GM19324 (cell line): Measurements from ENCODE around the gene ADGRA3.
"Not testable (repeated sequence)": the region's sequence is repeated elsewhere in the genome, so short reads cannot be mapped to it uniquely, and the experiment has no call there.

ENCODE experiments used
- ATAC-seq: cut with Tn5 transposase; IDR thresholded peaks from one replicate; pipeline ENCODE4 v1.9.1; 2021; ENCODE audit warnings: mild to moderate bottlenecking, moderate library complexity; ENCODE audit not compliant: unreplicated experiment, low FRiP score

Gene ADGRA3

DNA sequence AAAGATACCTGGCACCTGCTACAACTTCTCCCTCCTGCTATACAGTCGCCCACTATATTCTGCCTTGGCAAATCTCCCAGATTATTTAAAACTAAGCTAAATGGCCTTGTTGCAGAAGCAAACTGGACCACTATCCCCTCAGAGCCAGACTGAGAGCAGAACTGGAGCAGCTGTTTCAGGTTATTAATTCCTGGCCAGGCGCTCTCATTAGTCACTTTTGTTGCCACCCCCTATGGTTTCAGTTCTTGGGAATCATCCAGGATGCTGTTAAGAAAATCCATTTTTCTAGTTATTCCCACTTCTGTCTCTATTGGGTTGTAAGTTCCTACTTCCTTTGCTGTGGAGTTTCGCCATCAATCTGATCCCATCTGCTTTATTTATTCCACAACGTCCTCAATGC is 30.1 kb downstream of the ADGRA3 start:
- no peak for ATAC-seq

DNA sequence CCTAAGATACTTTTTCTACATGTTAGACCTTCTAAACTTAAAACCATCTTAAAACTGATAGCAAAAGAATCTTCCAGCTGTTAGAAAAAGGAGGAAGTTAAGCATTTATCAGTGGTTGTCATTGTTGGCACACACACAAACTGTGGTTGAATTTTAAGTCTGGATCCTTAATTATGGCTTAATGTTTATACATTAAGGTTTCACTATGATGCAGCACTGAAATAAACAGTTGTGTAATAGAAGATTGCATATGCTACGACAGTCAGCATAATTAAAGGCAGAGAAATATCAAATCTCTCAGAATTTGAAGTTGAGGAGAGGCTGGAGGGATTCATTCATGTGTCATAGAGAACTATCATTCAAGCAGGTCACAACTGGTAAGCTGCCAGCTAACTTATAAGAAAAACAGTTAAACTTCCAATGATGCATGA is 32.3 kb downstream of the ADGRA3 start:
- ATAC-seq, result no peak

DNA sequence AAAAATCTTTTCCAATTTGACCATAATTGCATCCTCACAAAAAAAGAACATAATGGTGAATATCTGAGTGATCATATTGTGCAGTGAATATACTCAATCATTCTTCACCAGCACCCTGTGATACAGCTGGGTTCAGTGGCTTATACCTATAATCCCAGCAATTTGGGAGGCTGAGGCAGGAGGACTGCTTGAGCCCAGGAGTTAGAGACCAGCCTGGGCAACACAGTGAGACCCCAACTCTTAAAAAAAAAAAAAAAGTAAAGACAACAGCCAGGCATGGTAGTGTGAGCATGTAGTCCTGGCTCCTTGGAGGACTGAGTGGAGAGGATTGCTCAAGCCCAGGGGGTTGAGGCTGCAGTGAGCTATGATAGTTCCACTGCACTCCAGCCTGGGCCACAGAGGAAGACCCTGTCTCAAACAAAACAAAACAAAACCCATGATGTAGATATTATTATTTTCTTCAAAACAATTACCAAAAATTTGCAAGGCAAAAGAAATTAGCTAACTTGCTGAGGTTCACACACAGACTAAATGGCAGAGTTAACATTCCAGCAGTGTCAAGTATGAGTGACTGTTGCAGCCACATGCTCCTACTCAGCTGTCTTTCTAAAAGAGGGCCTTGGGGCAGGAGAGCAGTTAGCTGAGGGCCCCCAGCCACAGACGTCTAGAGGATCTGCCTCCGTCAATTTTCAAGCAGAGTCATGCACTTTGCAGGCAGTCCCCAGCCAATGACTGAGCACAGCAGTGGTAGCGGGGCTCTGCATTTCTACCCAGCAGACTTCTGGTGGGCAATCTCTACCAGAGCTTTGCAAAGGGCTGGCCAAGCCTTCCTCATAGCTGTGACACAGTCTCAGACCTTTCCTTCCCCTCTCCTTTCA is 33.4 kb downstream of the ADGRA3 start:
- ATAC-seq, result no peak

DNA sequence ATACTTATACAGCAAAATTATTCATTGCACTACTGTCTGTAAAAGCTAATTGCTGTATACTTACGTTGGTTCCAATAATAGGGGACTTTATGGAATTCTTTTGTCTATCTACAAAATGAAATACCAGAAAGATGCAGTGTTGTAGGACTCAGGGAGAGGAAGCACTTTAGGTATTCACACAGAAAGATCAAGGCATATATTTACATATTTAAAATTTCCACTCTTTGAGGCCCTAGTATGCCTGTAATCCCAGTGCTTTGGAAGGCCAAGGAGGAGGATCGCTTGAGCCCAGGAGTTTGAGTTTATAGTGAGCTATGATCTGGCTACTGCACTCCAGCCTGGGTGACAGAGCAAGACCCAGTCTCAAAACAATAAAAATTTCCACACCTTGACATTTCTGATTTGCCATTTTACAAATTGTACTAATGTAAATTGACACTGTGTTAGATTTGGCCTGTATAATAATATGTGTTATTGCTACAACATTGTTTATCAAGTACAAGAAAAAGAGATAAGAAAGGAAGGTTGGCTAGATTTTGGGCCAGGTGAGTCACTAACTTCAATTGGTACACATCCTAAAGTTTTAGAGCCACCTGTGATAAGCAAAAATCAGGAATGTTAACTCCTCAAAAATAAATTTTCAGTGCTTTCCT is 35.1 kb downstream of the ADGRA3 start:
- ATAC-seq, result no peak

DNA sequence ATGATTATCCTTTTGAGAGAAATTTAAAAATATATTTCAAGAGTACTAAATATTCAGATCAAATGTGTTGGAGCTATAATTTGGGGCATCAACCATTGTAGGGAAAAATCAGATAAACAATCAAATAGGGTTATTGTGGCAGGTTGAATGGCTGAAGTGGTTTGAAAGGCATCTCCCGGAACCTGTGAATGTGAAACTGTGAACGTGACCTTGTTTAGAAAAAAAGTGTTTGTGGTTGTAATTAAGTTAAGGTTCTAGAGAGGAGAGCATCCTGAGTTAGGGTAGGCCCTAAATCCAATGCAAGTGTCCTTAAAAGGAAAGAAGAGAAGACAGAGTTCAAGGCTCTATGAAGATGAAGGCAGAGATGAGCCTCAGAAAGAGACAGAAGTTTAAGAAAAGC is 37.4 kb downstream of the ADGRA3 start:
- ATAC-seq, result no peak

DNA sequence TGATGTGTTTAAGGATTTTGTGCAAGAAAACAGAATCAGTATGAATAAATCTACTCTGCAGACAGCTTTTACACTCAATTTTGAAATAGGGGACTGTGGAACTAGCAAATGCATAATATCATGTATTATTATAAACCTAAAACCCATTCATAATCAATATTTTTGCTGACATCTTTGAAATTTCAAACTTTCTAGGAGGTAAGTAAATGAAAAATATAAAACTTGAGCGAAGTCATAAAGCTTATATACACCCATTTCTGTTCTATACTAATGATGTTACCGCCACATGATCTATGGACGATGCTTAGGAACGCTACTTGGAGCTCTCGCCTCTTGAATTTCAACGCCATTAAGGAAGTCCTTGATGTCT is 38.1 kb downstream of the ADGRA3 start:
- ATAC-seq, result no peak

DNA sequence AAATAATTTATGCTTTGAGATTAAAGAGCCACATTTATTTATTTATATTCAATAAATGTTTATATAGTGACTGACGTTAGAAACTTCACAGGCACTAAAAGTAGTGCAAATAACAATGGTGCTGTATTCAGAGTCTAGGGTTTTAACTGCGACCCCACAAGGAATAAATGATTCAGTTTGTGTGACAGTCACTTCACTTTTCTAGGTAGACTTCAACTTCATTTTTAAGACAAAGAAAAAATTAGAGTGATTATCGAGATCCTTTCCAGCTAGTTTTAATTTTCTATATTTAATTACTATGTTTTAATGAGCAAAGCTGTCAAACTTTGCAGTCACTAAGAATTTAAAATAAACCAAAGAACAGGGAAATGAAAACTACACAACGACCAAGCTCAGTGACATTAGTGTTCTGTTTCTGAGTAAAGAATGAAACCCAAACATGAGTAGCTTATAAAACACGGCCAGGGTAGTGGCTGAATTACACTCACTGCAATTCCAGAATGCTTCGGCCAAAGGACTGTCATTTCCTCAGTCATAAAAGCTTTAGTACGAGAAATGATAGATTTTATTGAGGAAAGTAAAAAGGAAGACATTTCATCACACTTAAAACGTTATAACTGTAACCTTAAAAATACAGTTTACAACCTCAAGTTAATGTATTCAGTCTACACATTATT is 38.6 kb downstream of the ADGRA3 start:
- no peak for ATAC-seq

DNA sequence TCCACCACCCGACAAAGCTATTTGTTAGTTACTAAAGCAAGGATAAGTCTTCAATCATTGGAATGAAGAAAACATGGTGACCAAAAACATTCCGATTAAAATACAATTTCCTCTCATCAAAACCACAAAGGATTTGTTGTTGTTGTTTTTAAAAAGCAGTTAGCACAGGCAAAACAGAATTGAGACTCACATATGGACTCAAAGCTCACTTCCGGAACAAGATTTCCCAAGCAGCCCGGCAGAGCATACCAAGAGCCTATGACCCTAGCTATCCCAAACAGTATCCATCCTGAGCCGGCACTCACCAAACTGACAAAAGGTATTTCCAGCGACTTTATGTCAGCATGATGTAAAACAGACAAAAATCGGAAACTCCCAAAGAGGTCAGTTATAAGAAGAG is 39.9 kb downstream of the ADGRA3 start:
- no peak for ATAC-seq

DNA sequence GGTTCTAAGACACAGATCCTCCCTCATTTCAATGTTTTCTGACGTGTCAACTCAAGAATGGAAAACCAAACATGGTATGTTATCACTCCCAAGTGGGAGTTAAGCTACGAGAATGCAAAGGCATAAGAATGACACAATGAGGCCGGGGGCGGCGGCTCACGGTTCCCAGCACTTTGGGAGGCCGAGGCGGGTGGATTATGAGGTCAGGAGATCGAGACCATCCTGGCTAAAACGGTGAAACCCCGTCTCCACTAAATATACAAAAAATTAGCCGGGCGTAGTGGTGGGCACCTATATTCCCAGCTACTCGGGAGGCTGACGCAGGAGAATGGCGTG is 40.6 kb downstream of the ADGRA3 start:
- not testable (repeated sequence) for ATAC-seq

DNA sequence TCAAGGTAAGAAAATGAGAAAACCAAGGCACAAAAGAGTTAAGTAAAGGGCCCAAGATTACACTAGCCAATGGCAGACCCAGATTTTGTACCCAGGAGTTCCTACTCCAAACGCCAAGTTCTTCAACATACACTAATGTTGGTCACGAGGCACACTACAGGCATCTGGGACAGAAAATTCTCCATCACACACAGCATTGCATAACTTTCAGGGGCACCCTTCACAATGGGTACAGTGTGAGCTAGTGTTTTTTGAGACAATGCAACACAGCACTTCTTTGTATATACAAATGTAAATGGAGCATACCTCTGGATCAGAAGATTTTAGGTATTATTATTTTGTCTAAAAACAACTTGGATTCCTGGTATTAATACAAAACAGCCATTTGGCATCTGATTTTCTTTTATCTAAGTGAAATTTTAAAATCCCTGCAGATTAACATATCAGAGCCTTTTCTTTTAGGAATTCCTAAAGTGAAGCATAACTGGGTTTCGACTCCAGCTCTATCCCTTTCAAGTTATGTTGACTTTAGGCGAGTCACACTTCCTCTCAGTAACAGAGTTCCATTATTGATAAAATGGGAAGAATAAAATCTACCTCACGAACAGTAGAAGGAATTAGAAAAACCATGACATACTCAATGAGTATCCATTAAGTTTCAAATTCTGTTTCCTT is 41.1 kb downstream of the ADGRA3 start:
- ATAC-seq, result no peak

DNA sequence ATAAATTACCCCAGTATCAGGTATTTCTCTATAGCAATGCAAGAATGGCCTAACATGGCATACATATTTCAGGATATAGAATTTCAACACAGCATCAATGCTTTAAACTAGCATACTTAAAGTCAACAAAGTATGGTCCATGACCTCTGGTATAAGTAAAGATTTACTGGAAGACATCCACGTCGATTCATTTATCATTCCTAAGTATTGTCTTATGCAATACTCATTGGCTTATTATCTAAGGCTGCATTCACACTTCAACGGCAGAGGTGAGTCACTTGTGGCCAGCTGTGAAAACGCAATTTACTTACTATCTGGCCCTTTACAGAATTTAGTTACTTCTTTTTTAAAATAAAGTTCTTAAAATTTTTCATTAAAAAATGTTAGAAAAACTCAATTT is 42.6 kb downstream of the ADGRA3 start:
- ATAC-seq, result no peak

DNA sequence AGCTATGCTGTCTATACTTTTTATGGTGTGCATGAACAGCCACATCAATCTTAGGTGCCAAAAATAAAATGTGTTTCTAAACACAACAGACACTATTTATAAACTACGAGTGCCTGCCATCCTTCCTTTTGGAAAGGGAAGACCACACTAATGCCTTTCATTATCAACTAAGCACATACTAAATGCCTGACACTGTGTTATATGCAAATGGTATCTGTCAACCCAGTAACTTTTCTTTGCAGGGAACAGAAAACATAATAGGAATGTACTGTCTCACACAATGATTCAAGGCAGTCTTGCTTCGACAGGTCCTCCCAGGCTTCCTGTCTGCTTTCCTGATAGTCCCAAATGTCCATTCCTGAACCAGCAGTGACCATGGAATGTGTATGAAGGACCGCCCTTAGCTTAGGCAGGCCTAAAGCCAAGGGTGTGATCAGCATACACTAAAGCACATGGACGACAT is 43.8 kb downstream of the ADGRA3 start:
- no peak for ATAC-seq

DNA sequence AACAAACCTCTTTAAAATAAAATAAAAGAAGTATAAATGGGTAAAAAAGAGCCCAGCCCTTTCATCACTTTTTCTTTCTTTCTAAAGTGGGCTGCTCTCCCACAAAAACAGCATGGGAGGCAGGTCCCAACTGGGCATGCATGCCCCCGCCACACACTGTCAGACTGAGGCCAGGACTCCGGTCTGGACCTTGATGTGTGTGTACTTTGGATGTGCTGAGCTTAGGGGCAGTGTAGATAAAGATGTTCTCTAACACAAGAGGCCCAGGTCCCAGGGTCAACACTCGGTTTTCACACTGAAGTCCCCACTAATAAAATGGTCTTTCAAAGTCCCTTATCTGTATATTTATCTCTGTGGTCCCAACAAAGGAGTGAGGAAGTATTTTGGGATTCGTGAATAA is 44.4 kb downstream of the ADGRA3 start:
- no peak for ATAC-seq

DNA sequence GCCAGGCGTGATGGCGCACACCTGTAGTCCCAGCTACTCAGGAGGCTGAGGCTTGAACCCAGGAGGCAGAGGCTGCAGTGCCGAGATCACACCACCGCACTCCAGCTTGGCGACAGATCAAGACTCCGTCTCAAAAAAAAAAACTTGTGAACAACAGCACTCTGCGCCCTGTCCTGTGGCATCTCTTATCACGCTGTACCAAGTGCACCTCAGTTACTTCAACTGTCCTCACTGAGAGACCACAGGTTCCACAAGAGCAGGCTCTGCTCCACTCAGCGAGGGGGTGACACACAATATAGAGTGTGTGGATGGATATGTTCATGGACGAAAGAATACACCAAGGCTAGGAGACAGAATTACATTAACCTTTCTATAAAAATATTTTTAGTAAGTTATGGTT is 49.3 kb downstream of the ADGRA3 start:
- ATAC-seq, result no peak

DNA sequence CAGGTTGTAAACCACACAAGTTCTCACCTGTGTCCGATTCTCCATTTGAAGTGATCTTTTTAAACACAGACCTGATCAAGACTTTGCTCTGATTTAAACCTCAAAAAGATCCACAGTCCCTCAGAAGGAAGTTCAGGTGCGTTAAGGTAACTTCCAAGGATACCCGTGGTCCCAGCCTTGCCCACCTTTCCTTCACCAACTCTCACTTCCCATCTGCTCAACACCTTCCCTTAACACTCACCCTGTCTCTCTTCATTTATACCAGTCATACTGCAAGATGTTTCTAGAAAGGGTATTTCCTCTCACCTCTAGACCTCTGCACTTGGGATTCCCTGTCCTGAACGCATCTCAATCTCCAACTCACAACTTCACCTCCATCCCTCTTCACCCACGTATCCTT is 49.9 kb downstream of the ADGRA3 start:
- no peak for ATAC-seq

DNA sequence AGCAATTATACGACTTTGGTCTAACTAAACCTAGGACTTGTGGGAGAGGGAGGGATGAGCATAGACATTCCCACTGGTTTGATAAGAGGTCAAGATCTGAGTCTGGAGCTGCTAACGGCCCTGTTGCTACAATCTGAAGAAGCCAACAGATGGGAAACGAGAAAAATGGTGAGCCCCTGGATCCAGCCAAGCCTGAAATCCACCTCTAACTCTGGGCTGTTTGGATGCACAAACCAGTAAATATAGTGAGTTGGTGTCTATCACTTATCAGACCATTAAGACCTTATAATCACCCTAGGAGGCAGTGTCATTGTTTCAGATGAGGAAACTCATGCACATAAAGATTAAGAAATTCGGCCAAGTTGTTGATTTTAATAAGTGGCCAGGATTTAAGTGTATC is 50.5 kb downstream of the ADGRA3 start:
- no peak for ATAC-seq

DNA sequence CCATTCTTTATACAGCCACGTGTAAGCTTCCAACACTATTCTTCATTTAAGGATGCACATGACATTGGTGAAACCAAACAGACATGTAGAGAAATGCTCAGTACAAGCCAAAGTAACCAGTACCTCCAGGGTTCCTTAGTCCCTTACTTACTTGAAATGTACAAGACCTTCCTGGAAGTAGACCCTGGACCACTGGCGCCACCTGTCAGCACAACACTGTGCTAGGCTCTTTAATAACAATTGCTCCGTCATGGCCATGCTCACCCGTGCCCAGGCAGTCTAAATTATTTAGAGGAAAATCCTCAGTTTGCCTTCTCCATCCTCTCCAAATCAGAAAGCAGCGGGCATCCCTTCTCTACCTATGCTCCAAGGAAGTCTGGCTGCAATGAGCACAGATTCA is 52.7 kb downstream of the ADGRA3 start:
- ATAC-seq, result no peak

DNA sequence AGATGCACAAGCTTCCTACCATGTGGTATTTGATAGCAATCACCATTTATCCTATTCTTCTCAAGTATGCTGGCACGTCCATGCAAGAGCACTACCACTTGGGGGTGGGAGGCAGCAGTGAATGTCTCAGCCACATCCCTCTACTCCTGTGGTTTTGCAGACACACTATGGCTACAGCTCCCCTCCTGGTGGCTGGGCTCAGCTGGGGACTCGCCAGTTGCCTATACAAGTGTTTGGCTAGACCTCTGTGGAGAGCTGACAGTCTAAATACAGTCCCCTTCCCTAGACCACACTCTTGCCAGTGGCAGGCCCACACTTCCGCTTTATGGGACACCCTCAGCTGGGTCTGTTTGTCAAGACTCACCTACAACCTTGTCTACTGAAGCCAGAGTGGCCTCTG is 53.2 kb downstream of the ADGRA3 start:
- no peak for ATAC-seq

DNA sequence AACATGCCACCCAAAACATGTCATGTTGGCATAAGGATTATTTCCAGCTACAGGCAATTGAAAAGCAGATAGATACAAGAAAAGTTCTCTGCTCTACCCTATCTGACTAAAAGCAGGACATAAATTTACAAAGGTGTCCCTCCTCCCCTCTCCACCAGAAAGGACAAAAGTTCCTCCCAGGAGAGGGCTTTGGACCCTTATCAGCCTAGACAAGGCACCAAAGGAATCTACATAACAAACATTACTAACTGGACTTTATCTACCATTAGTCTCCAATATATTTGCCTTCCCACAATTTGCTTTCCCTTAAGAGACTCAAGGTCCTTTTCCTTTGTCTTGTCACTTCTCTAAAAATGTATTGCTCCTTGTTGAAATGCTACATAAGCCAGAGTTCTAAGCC is 55.6 kb downstream of the ADGRA3 start:
- no peak for ATAC-seq

DNA sequence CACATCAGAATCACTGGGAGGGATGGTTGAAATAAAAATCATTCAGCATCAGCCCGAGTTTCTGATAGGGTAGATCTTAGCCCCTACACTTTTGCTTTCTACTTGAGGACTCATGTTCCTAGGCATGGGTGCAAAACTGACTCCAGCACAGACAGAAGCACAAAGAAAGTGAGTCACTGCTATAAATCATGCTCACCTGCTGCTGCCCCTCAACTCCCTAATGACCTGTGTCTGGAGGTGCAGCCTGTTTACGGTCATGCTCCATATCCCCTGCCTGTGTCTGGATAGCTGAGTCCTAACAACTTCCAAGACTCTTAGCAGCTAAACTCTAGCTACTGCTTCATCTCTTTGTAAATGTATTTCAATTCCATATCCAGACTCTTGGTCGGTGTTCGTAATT is 57.8 kb downstream of the ADGRA3 start:
- no peak for ATAC-seq

DNA sequence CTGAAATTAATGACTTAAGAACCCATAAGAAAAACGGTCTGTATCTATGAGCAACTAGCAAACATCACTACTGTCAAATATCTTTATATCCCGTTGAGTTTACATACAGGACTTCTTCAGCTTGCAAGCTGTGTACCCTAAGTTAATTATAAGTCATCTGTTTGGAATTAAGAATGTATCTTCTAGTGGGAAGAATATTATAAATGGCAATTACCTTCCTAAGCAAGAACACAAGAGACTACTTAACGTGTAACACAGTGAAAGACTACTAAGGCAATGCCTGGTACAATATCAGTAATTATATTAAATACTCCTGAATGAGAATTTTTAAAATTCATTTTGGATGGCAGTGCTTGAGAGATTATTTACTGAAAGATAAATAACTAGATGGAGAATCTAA is 58.5 kb downstream of the ADGRA3 start:
- no peak for ATAC-seq
